IgD-negative memory B cell (primary cell): ENCODE measurements around the gene CHST15. TPM values are rescaled to one million over a fixed set of nuclear protein-coding genes. Genes with fewer than 3 reads are reported as not detected.

Experiments
- H3K27ac Mint-ChIP-seq, 3 donors: one replicate each; pipeline ENCODE4 v1.8.0; 2020 to 2022; ENCODE audit warnings: mild to moderate bottlenecking in 3 of 3, mixed read lengths in 3 of 3, moderate library complexity in 1 of 3
- H3K27me3 Mint-ChIP-seq: one replicate; pipeline ENCODE4 v1.8.0; 2021; ENCODE audit warnings: mixed read lengths
- H3K36me3 Mint-ChIP-seq: one replicate; pipeline ENCODE4 v1.8.0; 2020; ENCODE audit warnings: mild to moderate bottlenecking, mixed read lengths
- H3K4me1 Mint-ChIP-seq, 3 donors: one replicate each; pipeline ENCODE4 v1.8.0; 2020 to 2022; ENCODE audit warnings: mixed read lengths in 3 of 3, mild to moderate bottlenecking in 1 of 3
- H3K4me3 Mint-ChIP-seq, 4 donors: one replicate each; pipeline ENCODE4 v1.8.0; 2020 to 2022; ENCODE audit warnings: mild to moderate bottlenecking in 4 of 4, mixed read lengths in 4 of 4, moderate library complexity in 3 of 4
- H3K9me3 Mint-ChIP-seq, 3 donors: one replicate each; pipeline ENCODE4 v1.8.0; 2020 to 2021; ENCODE audit warnings: mixed read lengths in 3 of 3, mild to moderate bottlenecking in 1 of 3
- polyA plus RNA-seq: library from polyadenylated mRNA; unstranded; fragments of 300-500 nt; fragmentation: Illumina TruSeq; gene quantifications from one replicate; pipeline ENCODE4 v1.2.3, GENCODE V29; 2021

CHST15 gene
- polyA plus RNA-seq, 1 donor from 2014 or later, result 15.4 TPM

DNA sequence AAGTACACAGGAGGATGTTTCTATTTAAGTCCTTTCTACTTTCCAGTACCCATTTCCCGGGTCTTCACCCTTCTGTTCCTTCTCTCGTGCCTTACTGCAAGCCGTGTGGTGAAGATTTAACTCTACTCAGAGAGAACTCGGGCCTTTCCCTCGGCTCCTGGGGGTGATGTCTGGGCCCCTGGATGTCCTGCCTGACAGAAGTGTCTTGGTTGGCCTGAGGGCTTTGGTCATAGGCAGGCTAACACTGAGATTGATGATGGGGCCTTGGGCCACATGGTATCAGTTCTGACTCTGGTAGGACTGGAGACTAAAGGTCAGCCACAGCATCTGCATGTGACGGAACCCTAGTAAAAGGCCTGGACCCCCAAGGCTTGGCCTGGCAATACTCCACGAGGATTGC lies 80.4 kb downstream of the CHST15 start:
- no peaks in the 10 kb centered on the region for H3K4me1 Mint-ChIP-seq
- H3K27ac Mint-ChIP-seq, result peak overlapping the region in 1 of 3 donors; percentile 52
- peaks cover 12% of the 10 kb centered on the region for H3K36me3 Mint-ChIP-seq
- H3K27me3 Mint-ChIP-seq, result no peaks in the 10 kb centered on the region
- peaks cover 0 to 5% (median 3%) of the 10 kb centered on the region in 3 donors for H3K9me3 Mint-ChIP-seq
- H3K4me3 Mint-ChIP-seq, result no peak overlapping the region

GRCh38 chr10:124012583-124012982 lies 80.8 kb downstream of the CHST15 start:
- Mint-ChIP-seq H3K9me3 (peaks cover 0 to 5% (median 3%) of the 10 kb centered on the region in 3 donors), H3K27me3 (no peaks in the 10 kb centered on the region), H3K4me3 (no peak overlapping the region), H3K27ac (no peak overlapping the region), H3K4me1 (no peaks in the 10 kb centered on the region), H3K36me3 (peaks cover 14% of the 10 kb centered on the region)

GRCh38 chr10:124012066-124012465 lies 81.3 kb downstream of the CHST15 start:
- H3K36me3 Mint-ChIP-seq, result peaks cover 14% of the 10 kb centered on the region
- peaks cover 0 to 5% (median 3%) of the 10 kb centered on the region in 3 donors for H3K9me3 Mint-ChIP-seq
- H3K4me3 Mint-ChIP-seq, result no peak overlapping the region
- no peaks in the 10 kb centered on the region for H3K4me1 Mint-ChIP-seq
- no peaks in the 10 kb centered on the region for H3K27me3 Mint-ChIP-seq
- no peak overlapping the region for H3K27ac Mint-ChIP-seq

DNA sequence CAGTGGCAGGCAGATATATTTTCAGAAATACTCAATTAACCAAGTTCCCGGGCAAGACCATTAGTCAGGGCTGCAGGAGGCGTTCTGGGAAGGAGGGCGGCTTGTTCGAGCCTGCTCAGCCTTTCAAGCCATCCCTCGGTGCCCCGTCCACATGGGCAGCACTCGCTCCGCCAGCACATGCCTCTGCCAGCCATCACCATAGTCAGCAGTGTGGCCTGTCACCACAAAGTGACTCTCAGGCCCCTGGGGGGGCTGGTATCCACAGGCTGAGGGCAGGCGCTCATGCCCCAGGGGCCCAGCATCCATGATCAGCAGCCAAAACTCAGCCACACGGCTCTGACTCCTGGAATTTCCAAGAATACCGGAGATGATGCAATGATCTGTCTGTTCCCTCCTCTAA lies 81.9 kb downstream of the CHST15 start:
- Mint-ChIP-seq H3K4me1 (no peaks in the 10 kb centered on the region), H3K36me3 (peaks cover 15% of the 10 kb centered on the region), H3K4me3 (no peak overlapping the region), H3K27ac (peak overlapping the region in 1 of 3 donors; percentile 9), H3K27me3 (no peaks in the 10 kb centered on the region), H3K9me3 (peaks cover 0 to 5% (median 3%) of the 10 kb centered on the region in 3 donors)

DNA sequence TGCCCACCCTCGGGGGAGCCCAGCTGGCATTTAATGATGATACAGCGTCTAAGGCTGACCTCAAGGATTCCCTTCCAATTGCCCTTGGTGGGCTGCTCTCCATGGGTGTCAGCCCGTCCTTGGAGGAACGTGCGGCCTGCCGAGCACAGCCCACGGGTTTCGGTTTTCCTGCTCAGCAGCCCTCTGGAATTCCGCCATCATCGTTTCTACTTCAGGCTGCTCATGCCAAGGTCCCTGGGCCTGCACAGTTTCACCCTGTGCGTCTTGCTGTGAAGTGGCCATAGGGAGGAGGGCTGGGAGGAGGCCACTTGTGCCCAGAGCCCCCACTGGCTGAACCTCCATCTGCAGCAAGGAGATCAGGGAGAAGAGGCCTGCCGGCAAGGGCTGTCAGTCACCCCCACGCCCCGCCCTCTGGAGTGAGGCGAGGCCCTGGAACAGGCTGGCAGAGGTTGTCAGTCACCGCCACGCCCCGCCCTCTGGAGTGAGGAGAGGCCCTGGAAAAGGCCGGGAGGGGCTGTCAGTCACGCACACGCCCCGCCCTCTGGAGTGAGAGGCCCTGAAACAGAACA lies 82.8 kb downstream of the CHST15 start:
- Mint-ChIP-seq H3K9me3 (peaks cover 0 to 5% (median 3%) of the 10 kb centered on the region in 3 donors), H3K36me3 (peaks cover 15% of the 10 kb centered on the region), H3K4me3 (peak overlapping the region in 1 of 4 donors; percentile 60), H3K27me3 (no peaks in the 10 kb centered on the region), H3K27ac (no peak overlapping the region), H3K4me1 (no peaks in the 10 kb centered on the region)

GRCh38 chr10:124010024-124010423 lies 83.4 kb downstream of the CHST15 start:
- H3K9me3 Mint-ChIP-seq, result peaks cover 0 to 5% (median 3%) of the 10 kb centered on the region in 3 donors
- no peak overlapping the region for H3K27ac Mint-ChIP-seq
- H3K36me3 Mint-ChIP-seq, result peaks cover 15% of the 10 kb centered on the region
- peak overlapping the region in 1 of 4 donors; percentile 60 for H3K4me3 Mint-ChIP-seq
- no peaks in the 10 kb centered on the region for H3K27me3 Mint-ChIP-seq
- no peaks in the 10 kb centered on the region for H3K4me1 Mint-ChIP-seq

GRCh38 chr10:124009231-124010015 lies 84.0 kb downstream of the CHST15 start:
- Mint-ChIP-seq H3K9me3 (peaks cover 0 to 5% (median 3%) of the 10 kb centered on the region in 3 donors), H3K27me3 (no peaks in the 10 kb centered on the region), H3K4me1 (no peaks in the 10 kb centered on the region), H3K36me3 (peaks cover 13% of the 10 kb centered on the region), H3K4me3 (no peak overlapping the region), H3K27ac (no peak overlapping the region)

- Mint-ChIP-seq H3K9me3 (no peaks in the 10 kb centered on the region), H3K27ac (no peak overlapping the region), H3K4me3 (no peak overlapping the region), H3K27me3 (no peaks in the 10 kb centered on the region), H3K4me1 (no peaks in the 10 kb centered on the region), H3K36me3 (peaks cover 11% of the 10 kb centered on the region)
Observed at GRCh38 chr10:124008681-124009080, 84.7 kb downstream of the CHST15 start.

- no peak overlapping the region for H3K4me3 Mint-ChIP-seq
- no peaks in the 10 kb centered on the region for H3K9me3 Mint-ChIP-seq
- no peaks in the 10 kb centered on the region for H3K27me3 Mint-ChIP-seq
- no peaks in the 10 kb centered on the region for H3K4me1 Mint-ChIP-seq
- H3K36me3 Mint-ChIP-seq, result peaks cover 9% of the 10 kb centered on the region
- H3K27ac Mint-ChIP-seq, result no peak overlapping the region
Observed at GRCh38 chr10:124008187-124008586, 85.2 kb downstream of the CHST15 start.

DNA sequence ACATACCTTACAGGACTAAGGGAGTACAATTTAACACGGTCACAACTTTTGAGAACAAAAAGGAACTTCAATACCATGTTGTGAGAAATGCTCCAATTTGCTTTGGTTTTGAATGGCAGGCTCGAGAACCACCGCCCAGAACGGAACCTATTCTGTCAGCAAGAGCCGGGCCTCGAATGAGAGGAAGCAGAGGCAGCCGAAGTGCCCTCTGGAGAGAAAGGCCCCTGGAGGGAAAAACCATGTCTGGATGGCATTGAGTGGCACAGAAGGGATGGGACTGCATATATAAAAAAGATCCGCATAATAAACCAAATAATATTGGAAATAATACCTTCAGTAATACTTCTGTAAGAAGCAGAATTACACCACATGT lies 85.6 kb downstream of the CHST15 start:
- no peak overlapping the region for H3K4me3 Mint-ChIP-seq
- peak overlapping the region in 1 of 3 donors; percentile 45 for H3K27ac Mint-ChIP-seq
- H3K4me1 Mint-ChIP-seq, result no peaks in the 10 kb centered on the region
- H3K9me3 Mint-ChIP-seq, result no peaks in the 10 kb centered on the region
- H3K36me3 Mint-ChIP-seq, result peaks cover 9% of the 10 kb centered on the region
- no peaks in the 10 kb centered on the region for H3K27me3 Mint-ChIP-seq

- Mint-ChIP-seq H3K36me3 (peaks cover 9% of the 10 kb centered on the region), H3K4me3 (no peak overlapping the region), H3K27me3 (no peaks in the 10 kb centered on the region), H3K27ac (peak overlapping the region in 1 of 3 donors; percentile 45), H3K9me3 (no peaks in the 10 kb centered on the region), H3K4me1 (no peaks in the 10 kb centered on the region)
Observed at GRCh38 chr10:124007102-124007772, 86.2 kb downstream of the CHST15 start.

- Mint-ChIP-seq H3K27me3 (no peaks in the 10 kb centered on the region), H3K9me3 (no peaks in the 10 kb centered on the region), H3K36me3 (peaks cover 9% of the 10 kb centered on the region), H3K27ac (no peak overlapping the region), H3K4me3 (no peak overlapping the region), H3K4me1 (no peaks in the 10 kb centered on the region)
Observed at GRCh38 chr10:124006526-124006925, 86.9 kb downstream of the CHST15 start.

- Mint-ChIP-seq H3K4me1 (peaks cover 0 to 4% (median 0%) of the 10 kb centered on the region in 3 donors), H3K9me3 (no peaks in the 10 kb centered on the region), H3K4me3 (no peak overlapping the region), H3K27ac (peak overlapping the region in 1 of 3 donors; percentile 83), H3K27me3 (no peaks in the 10 kb centered on the region), H3K36me3 (peaks cover 7% of the 10 kb centered on the region)
Observed at GRCh38 chr10:124005991-124006392, 87.4 kb downstream of the CHST15 start.

DNA sequence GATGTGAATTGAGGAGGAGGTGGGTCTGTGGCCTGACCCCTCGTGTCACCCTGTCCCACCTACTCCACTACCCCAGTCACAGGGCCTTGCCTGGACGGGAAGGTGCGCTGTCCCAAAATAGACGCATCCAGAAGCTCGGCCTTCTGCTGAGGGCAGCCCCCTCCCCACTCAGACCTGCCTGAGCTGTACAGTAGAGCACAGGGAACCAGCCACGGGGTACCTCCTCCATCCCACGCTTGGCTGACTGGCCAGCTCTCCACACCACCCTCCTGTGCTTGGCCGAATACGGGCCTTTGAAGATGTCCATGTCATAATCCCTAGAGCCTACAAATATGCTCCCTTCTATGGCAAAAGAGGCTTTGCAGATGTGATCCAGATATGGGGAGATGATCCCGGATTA lies 88.3 kb downstream of the CHST15 start:
- no peaks in the 10 kb centered on the region for H3K27me3 Mint-ChIP-seq
- H3K36me3 Mint-ChIP-seq, result peaks cover 8% of the 10 kb centered on the region
- H3K27ac Mint-ChIP-seq, result peak overlapping the region in 2 of 3 donors; percentile 9 to 56
- peaks cover 0 to 5% (median 0%) of the 10 kb centered on the region in 3 donors for H3K4me1 Mint-ChIP-seq
- H3K9me3 Mint-ChIP-seq, result no peaks in the 10 kb centered on the region
- H3K4me3 Mint-ChIP-seq, result no peak overlapping the region

DNA sequence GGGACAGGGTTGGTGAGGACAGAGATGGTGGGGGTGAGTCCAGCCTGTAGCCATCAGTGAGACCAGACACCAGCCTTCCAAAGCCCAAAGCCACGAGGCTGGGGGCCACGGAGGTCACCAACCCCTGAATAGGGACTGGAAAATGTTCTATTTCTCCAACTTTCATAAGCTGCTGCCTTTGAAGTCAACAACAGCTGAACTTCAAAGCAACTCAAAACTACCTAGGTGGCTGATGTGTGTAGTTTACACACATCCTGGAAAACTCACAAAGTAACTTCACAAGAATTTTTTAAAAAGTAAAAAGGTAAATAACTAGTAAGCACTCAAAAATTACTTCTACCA lies 88.8 kb downstream of the CHST15 start:
- Mint-ChIP-seq H3K9me3 (no peaks in the 10 kb centered on the region), H3K4me1 (peaks cover 0 to 5% (median 0%) of the 10 kb centered on the region in 3 donors), H3K27ac (no peak overlapping the region), H3K4me3 (no peak overlapping the region), H3K27me3 (no peaks in the 10 kb centered on the region), H3K36me3 (peaks cover 8% of the 10 kb centered on the region)
